Upper lobe of right lung (tissue), 1 donor: ENCODE results near the gene SLCO2B1. TPM values are rescaled to one million over a fixed set of nuclear protein-coding genes. Genes with fewer than 3 reads are reported as not detected.
"Not testable (repeated sequence)": the region's sequence is repeated elsewhere in the genome, so short reads cannot be mapped to it uniquely, and the experiment has no call there.

Source experiments
- ATAC-seq: fragments of 200-7000 bp; cut with Tn5 transposase; one replicate; pipeline ENCODE4 v1.9.1; 2020; ENCODE audit warnings: mild to moderate bottlenecking, moderate library complexity
- DNase-seq: peaks from one replicate; pipeline ENCODE4 v3.0.0-alpha.2; 2020
- H3K27ac ChIP-seq: fragments of 200-600 bp; one replicate; pipeline ENCODE4 v1.8.0; 2022
- H3K27me3 ChIP-seq: fragments of 200-600 bp; one replicate; pipeline ENCODE4 v1.8.0; 2022; ENCODE audit warnings: mild to moderate bottlenecking
- H3K36me3 ChIP-seq: fragments of 200-600 bp; one replicate; pipeline ENCODE4 v1.8.0; 2022
- H3K4me1 ChIP-seq: fragments of 200-600 bp; one replicate; pipeline ENCODE4 v1.8.0; 2022
- H3K4me3 ChIP-seq: fragments of 200-600 bp; one replicate; pipeline ENCODE4 v1.8.0; 2022; ENCODE audit warnings: mild to moderate bottlenecking
- H3K9me3 ChIP-seq: fragments of 200-600 bp; one replicate; pipeline ENCODE4 v1.8.0; 2022
- CTCF ChIP-seq: fragments of 200-600 bp; IDR thresholded peaks from one replicate; pipeline ENCODE4 v1.8.0; 2022; ENCODE audit warnings: antibody characterized with exemption
- intact Hi-C: fragments of 100-400 bp; cut with DNase I; formaldehyde crosslinking; loops from one replicate; pipeline ENCODE4 v1.11.0; 2022
- long read RNA-seq: library from polyadenylated mRNA; unstranded; transcript quantifications from one replicate; pipeline ENCODE4 v2.0.0, GENCODE V29; 2021
- total RNA-seq: library from RNA; stranded (reverse); fragmentation: NEBNext Ultra II Directional; extraction: Animal tissue kit (Norgen Biotek cat#: 25700); gene quantifications from one replicate; pipeline ENCODE4 v1.2.1, GENCODE V29; 2021
- donor health status: DM: no; HTN: yes; CAD: no; lungs with severe emphysema.

SLCO2B1 gene
- 204 TPM for total RNA-seq
- long read RNA-seq, full-length matches to known transcripts: 191 of 345 reads
- long read RNA-seq, partial matches to known transcripts: 118 of 345 reads
- long read RNA-seq, other reads (novel, unspliced or antisense): 36 of 345 reads

GRCh38 chr11:75150879-75151278 is at the start of gene SLCO2B1:
Gene SLCO2B1, plus strand, starts transcription at chr11:75151107. Its CDS starts 275 bp downstream, at chr11:75151382.
- H3K27me3 ChIP-seq: no peaks in the 10 kb centered on the region
- no peak for TF ChIP-seq CTCF
- peak within 1 kb of the TSS; percentile 52 for H3K4me3 ChIP-seq

GRCh38 chr11:75101424-75102128 is 49.3 kb upstream of the SLCO2B1 start:
- no peaks in the 10 kb centered on the region for H3K4me1 ChIP-seq
- no peak overlapping the region for H3K27ac ChIP-seq
- intact Hi-C loops: no loop called here
- no peaks in the 10 kb centered on the region for H3K9me3 ChIP-seq
- no peak for TF ChIP-seq CTCF
- ATAC-seq: no peak
- no peaks in the 10 kb centered on the region for H3K27me3 ChIP-seq
- H3K4me3 ChIP-seq: no peak overlapping the region
- no peak for DNase-seq
- no peaks in the 10 kb centered on the region for H3K36me3 ChIP-seq

More at GRCh38 chr11:75150879-75151278, at the start of gene SLCO2B1:
- H3K4me1 ChIP-seq: peaks cover 20% of the 10 kb centered on the region
- DNase-seq: no peak
- H3K27ac ChIP-seq: peak within 1 kb of the TSS; percentile 61
- intact Hi-C loops: no loop called here
- H3K9me3 ChIP-seq: no peaks in the 10 kb centered on the region
- no peaks in the 10 kb centered on the region for H3K36me3 ChIP-seq
- peak; percentile 64 for ATAC-seq

GRCh38 chr11:75103380-75104026 is 47.4 kb upstream of the SLCO2B1 start:
- H3K4me1 ChIP-seq: no peaks in the 10 kb centered on the region
- no peak overlapping the region for H3K4me3 ChIP-seq
- H3K9me3 ChIP-seq: no peaks in the 10 kb centered on the region
- H3K36me3 ChIP-seq: no peaks in the 10 kb centered on the region
- TF ChIP-seq CTCF: no peak
- intact Hi-C loops: no loop called here
- H3K27ac ChIP-seq: no peak overlapping the region
- H3K27me3 ChIP-seq: no peaks in the 10 kb centered on the region
- DNase-seq (no peak), ATAC-seq (no peak)

- no peak for TF ChIP-seq CTCF
- intact Hi-C loops: no loop called here
- Histone ChIP-seq H3K4me3 (no peak overlapping the region), H3K27ac (no peak overlapping the region), H3K27me3 (no peaks in the 10 kb centered on the region), H3K4me1 (no peaks in the 10 kb centered on the region), H3K36me3 (no peaks in the 10 kb centered on the region), H3K9me3 (no peaks in the 10 kb centered on the region)
- ATAC-seq (no peak), DNase-seq (no peak)
Observed at GRCh38 chr11:75105462-75105925, 45.4 kb upstream of the SLCO2B1 start.

GRCh38 chr11:75105967-75106681 is 44.8 kb upstream of the SLCO2B1 start:
- intact Hi-C loops, H3K4me1 ChIP-seq, H3K27me3 ChIP-seq, H3K9me3 ChIP-seq, H3K36me3 ChIP-seq, H3K27ac ChIP-seq, ATAC-seq, H3K4me3 ChIP-seq, DNase-seq: not testable (repeated sequence)
